Osteocyte (in vitro differentiated cells): ENCODE measurements around the gene SERTAD2. TPM values are rescaled to one million over a fixed set of nuclear protein-coding genes. Genes with fewer than 3 reads are reported as not detected.
A peak's percentile ranks its signal among the peaks of the same experiment; 100 is the strongest.

Source experiments
- DNase-seq: peaks from one replicate; pipeline ENCODE4 v3.0.0; 2021; ENCODE audit warnings: mixed read lengths; ENCODE audit not compliant: unreplicated experiment; ENCODE audit errors: extremely low spot score
- H3K27ac Mint-ChIP-seq: one replicate; pipeline ENCODE4 v1.8.0; 2021; ENCODE audit warnings: mild to moderate bottlenecking, mixed read lengths; ENCODE audit not compliant: unreplicated experiment
- H3K27me3 Mint-ChIP-seq: one replicate; pipeline ENCODE4 v1.8.0; 2021; ENCODE audit warnings: mixed read lengths; ENCODE audit not compliant: unreplicated experiment
- H3K36me3 Mint-ChIP-seq: one replicate; pipeline ENCODE4 v1.8.0; 2021; ENCODE audit warnings: mixed read lengths; ENCODE audit not compliant: unreplicated experiment
- H3K4me1 Mint-ChIP-seq: one replicate; pipeline ENCODE4 v1.8.0; 2021; ENCODE audit warnings: mixed read lengths; ENCODE audit not compliant: unreplicated experiment
- H3K4me3 Mint-ChIP-seq: one replicate; pipeline ENCODE4 v1.8.0; 2021; ENCODE audit warnings: mild to moderate bottlenecking, moderate library complexity, mixed read lengths; ENCODE audit not compliant: unreplicated experiment
- H3K9me3 Mint-ChIP-seq: one replicate; pipeline ENCODE4 v1.8.0; 2021; ENCODE audit warnings: mixed read lengths; ENCODE audit not compliant: unreplicated experiment
- total RNA-seq: library from RNA; stranded (reverse); gene quantifications from 2 replicates; pipeline ENCODE4 v1.2.1, GENCODE V29; 2021
- TF ChIP-seq, protein P1 (sequence below): fragments of 200-600 bp; sonication (generic); IDR thresholded peaks from 2 replicates; pipeline ENCODE4 v1.5.0; 2021; ENCODE audit warnings: antibody characterized with exemption, mild to moderate bottlenecking, moderate library complexity

The SERTAD2 gene
- total RNA-seq, 1 donor from 2014 or later: 17.4 TPM

DNA sequence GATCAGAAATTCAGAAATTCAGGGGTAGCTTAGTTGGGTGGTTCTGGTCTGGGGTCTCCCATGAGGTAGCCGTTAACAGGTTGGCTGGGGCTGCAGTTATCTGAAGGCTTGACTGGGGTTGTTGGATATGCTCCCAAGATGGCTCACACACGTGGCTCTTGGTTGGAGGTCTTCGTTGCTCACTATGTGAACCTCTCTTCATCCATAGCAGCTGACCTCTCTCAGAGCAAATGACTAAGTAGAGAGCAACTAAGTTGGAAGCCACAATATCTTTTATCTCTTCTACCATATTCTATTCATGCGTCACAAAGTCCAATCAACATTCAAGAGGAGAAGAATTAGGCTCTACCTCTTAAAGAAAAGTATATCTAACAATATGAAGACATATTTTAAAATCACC, 38.7 kb upstream of the SERTAD2 start:
- TF ChIP-seq, protein P1, sequence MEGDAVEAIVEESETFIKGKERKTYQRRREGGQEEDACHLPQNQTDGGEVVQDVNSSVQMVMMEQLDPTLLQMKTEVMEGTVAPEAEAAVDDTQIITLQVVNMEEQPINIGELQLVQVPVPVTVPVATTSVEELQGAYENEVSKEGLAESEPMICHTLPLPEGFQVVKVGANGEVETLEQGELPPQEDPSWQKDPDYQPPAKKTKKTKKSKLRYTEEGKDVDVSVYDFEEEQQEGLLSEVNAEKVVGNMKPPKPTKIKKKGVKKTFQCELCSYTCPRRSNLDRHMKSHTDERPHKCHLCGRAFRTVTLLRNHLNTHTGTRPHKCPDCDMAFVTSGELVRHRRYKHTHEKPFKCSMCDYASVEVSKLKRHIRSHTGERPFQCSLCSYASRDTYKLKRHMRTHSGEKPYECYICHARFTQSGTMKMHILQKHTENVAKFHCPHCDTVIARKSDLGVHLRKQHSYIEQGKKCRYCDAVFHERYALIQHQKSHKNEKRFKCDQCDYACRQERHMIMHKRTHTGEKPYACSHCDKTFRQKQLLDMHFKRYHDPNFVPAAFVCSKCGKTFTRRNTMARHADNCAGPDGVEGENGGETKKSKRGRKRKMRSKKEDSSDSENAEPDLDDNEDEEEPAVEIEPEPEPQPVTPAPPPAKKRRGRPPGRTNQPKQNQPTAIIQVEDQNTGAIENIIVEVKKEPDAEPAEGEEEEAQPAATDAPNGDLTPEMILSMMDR: no peak
- H3K27ac Mint-ChIP-seq: no peak overlapping the region
- H3K4me1 Mint-ChIP-seq: peaks cover 7% of the 10 kb centered on the region
- peaks cover 8% of the 10 kb centered on the region for H3K9me3 Mint-ChIP-seq
- peaks cover 4% of the 10 kb centered on the region for H3K36me3 Mint-ChIP-seq
- DNase-seq: no peak
- H3K27me3 Mint-ChIP-seq: no peaks in the 10 kb centered on the region
- H3K4me3 Mint-ChIP-seq: no peak overlapping the region

GRCh38 chr2:64688909-64689308, 35.2 kb upstream of the SERTAD2 start:
- H3K27me3 Mint-ChIP-seq: no peaks in the 10 kb centered on the region
- TF ChIP-seq, protein P1: no peak
- no peak for DNase-seq
- peaks cover 4% of the 10 kb centered on the region for H3K36me3 Mint-ChIP-seq
- peaks cover 8% of the 10 kb centered on the region for H3K9me3 Mint-ChIP-seq
- peaks cover 21% of the 10 kb centered on the region for H3K4me1 Mint-ChIP-seq
- H3K27ac Mint-ChIP-seq: no peak overlapping the region
- H3K4me3 Mint-ChIP-seq: no peak overlapping the region

DNA sequence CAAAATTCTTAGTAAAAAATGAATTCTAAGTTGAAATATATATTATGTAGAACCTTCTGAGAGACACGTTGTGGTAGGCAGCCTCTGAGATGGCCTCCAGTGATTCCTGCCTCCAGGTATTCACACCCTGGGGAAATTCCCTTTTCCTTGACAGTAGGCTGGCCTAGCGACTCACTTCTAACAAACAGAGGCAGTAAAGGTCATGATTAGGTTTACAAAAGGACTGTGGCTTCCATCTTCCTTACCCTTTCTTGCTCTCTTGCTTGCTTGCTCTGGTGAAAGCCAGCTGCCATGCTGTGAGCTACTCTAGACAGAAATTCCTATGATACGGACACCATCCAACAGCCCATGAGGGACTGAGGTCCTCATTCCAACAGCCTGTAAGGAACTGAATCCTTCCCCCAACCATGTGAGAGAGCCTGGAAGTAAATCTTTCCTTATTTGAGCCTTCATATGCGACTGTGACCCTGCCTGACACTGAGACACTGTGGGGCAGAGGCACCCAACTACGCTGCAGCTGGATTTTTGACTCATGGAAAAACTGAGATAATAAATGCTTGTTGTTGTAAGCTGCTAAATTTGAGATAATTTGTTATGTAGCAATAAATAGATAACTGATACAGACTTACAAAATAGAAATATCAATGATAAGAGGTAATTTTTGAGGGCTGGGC, 32.7 kb upstream of the SERTAD2 start:
- no peak overlapping the region for H3K27ac Mint-ChIP-seq
- no peaks in the 10 kb centered on the region for H3K27me3 Mint-ChIP-seq
- peaks cover 21% of the 10 kb centered on the region for H3K4me1 Mint-ChIP-seq
- no peak overlapping the region for H3K4me3 Mint-ChIP-seq
- peaks cover under 1% of the 10 kb centered on the region for H3K9me3 Mint-ChIP-seq
- TF ChIP-seq, protein P1: no peak
- DNase-seq: no peak
- no peaks in the 10 kb centered on the region for H3K36me3 Mint-ChIP-seq

- H3K9me3 Mint-ChIP-seq: no peaks in the 10 kb centered on the region
- H3K4me3 Mint-ChIP-seq: no peak overlapping the region
- H3K36me3 Mint-ChIP-seq: no peaks in the 10 kb centered on the region
- DNase-seq: no peak
- peaks cover 21% of the 10 kb centered on the region for H3K4me1 Mint-ChIP-seq
- no peaks in the 10 kb centered on the region for H3K27me3 Mint-ChIP-seq
- TF ChIP-seq, protein P1: no peak
- H3K27ac Mint-ChIP-seq: peak overlapping the region; percentile 55
These were observed 31.7 kb upstream of the SERTAD2 start for GRCh38 chr2:64685430-64685829.

GRCh38 chr2:64683771-64684510, 30.2 kb upstream of the SERTAD2 start:
- Mint-ChIP-seq H3K9me3 (no peaks in the 10 kb centered on the region), H3K4me3 (no peak overlapping the region), H3K36me3 (no peaks in the 10 kb centered on the region), H3K27me3 (no peaks in the 10 kb centered on the region), H3K4me1 (peaks cover 25% of the 10 kb centered on the region), H3K27ac (no peak overlapping the region)
- no peak for DNase-seq
- TF ChIP-seq, protein P1: no peak
